WERI-Rb-1 (cell line): ENCODE measurements around the gene SKIL.
A peak's percentile ranks its signal among the peaks of the same experiment; 100 is the strongest.

Source experiments
- DNase-seq: peaks from one replicate; pipeline ENCODE4 v3.0.0-alpha.2; 2020
- H3K27ac ChIP-seq: fragments of 250-450 bp; sonication (Bioruptor Pico); 2 replicates; pipeline ENCODE4 v1.5.1; 2020; ENCODE audit warnings: mild to moderate bottlenecking, moderate library complexity
- H3K27me3 ChIP-seq: fragments of 250-450 bp; sonication (Bioruptor Pico); 2 replicates; pipeline ENCODE4 v1.5.1; 2021; ENCODE audit warnings: mild to moderate bottlenecking, low read depth, moderate library complexity; ENCODE audit not compliant: insufficient read depth, severe bottlenecking
- H3K36me3 ChIP-seq: fragments of 250-450 bp; sonication (Bioruptor Pico); 2 replicates; pipeline ENCODE4 v1.5.1; 2020; ENCODE audit warnings: mild to moderate bottlenecking, moderate library complexity
- H3K4me3 ChIP-seq: 2 replicates; pipeline ENCODE4 v1.5.1; 2011; ENCODE audit warnings: low read depth, mild to moderate bottlenecking, control low read depth, low read length
- H3K9me3 ChIP-seq: fragments of 250-450 bp; sonication (Bioruptor Pico); 2 replicates; pipeline ENCODE4 v1.5.1; 2021; ENCODE audit warnings: mild to moderate bottlenecking, moderate library complexity; ENCODE audit not compliant: severe bottlenecking
- CTCF ChIP-seq: IDR thresholded peaks from 2 replicates; pipeline ENCODE4 v1.5.1; 2011; ENCODE audit warnings: low read depth, mild to moderate bottlenecking, control low read depth, inconsistent platforms, low read length

Gene SKIL

GRCh38 chr3:170346481-170347392 is 10.8 kb upstream of the SKIL start:
- DNase-seq: no peak
- no peaks in the 10 kb centered on the region for H3K27me3 ChIP-seq
- H3K36me3 ChIP-seq: no peaks in the 10 kb centered on the region
- no peaks in the 10 kb centered on the region for H3K9me3 ChIP-seq
- TF ChIP-seq CTCF: no peak
- no peak overlapping the region for H3K27ac ChIP-seq
- H3K4me3 ChIP-seq: no peak overlapping the region

GRCh38 chr3:170350515-170351413 is 6.8 kb upstream of the SKIL start:
- Histone ChIP-seq H3K27ac (no peak overlapping the region), H3K9me3 (no peaks in the 10 kb centered on the region), H3K4me3 (no peak overlapping the region), H3K36me3 (no peaks in the 10 kb centered on the region), H3K27me3 (no peaks in the 10 kb centered on the region)
- no peak for TF ChIP-seq CTCF
- no peak for DNase-seq

GRCh38 chr3:170352936-170353335 is 4.6 kb upstream of the SKIL start:
- DNase-seq: no peak
- Histone ChIP-seq H3K9me3 (no peaks in the 10 kb centered on the region), H3K4me3 (no peak overlapping the region)

GRCh38 chr3:170353485-170353884 is 4.0 kb upstream of the SKIL start:
- TF ChIP-seq CTCF: no peak
- Histone ChIP-seq H3K36me3 (no peaks in the 10 kb centered on the region; the same call in 1 of the 2 replicates), H3K4me3 (no peak overlapping the region), H3K27me3 (no peaks in the 10 kb centered on the region), H3K27ac (no peak overlapping the region), H3K9me3 (no peaks in the 10 kb centered on the region)
- DNase-seq: no peak

More at GRCh38 chr3:170352936-170353335, 4.6 kb upstream of the SKIL start:
- H3K27ac ChIP-seq: no peak overlapping the region
- H3K27me3 ChIP-seq: no peaks in the 10 kb centered on the region
- no peaks in the 10 kb centered on the region; the same call in 1 of the 2 replicates for H3K36me3 ChIP-seq
- TF ChIP-seq CTCF: no peak

GRCh38 chr3:170354760-170355159 is 2.8 kb upstream of the SKIL start:
- no peak for TF ChIP-seq CTCF
- peaks cover 2% of the 10 kb centered on the region for H3K36me3 ChIP-seq
- no peaks in the 10 kb centered on the region for H3K27me3 ChIP-seq
- no peak overlapping the region for H3K4me3 ChIP-seq
- DNase-seq: no peak
- no peaks in the 10 kb centered on the region for H3K9me3 ChIP-seq
- H3K27ac ChIP-seq: peak overlapping the region; percentile 99
